OCI-LY1 (cell line): ENCODE measurements around the gene STK40.

Experiments used
- H2AFZ ChIP-seq: fragments of 200-600 bp; sonication (generic), shearing (Covaris generic); 2 replicates; pipeline ENCODE4 v1.6.0; 2014; ENCODE audit warnings: antibody characterized with exemption, mild to moderate bottlenecking, low read length
- H3F3A ChIP-seq: fragments of 200-600 bp; sonication (generic), shearing (Covaris generic); 2 replicates; pipeline ENCODE4 v1.6.0; 2014; ENCODE audit warnings: mild to moderate bottlenecking, antibody characterized with exemption, low read length, moderate library complexity; ENCODE audit not compliant: insufficient read depth
- H3K27ac ChIP-seq: fragments of 200-600 bp; sonication (generic); 2 replicates; pipeline ENCODE4 v1.5.1; 2014; ENCODE audit warnings: low read length, mixed run types, mild to moderate bottlenecking, low read depth; ENCODE audit not compliant: poor library complexity, severe bottlenecking
- H3K27me3 ChIP-seq: fragments of 200-600 bp; sonication (generic); 2 replicates; pipeline ENCODE4 v1.6.0; 2014; ENCODE audit warnings: antibody characterized with exemption, mild to moderate bottlenecking, low read length, moderate library complexity; ENCODE audit not compliant: insufficient read depth
- H3K36me3 ChIP-seq: fragments of 200-600 bp; sonication (generic); 2 replicates; pipeline ENCODE4 v1.6.1; 2014; ENCODE audit warnings: mild to moderate bottlenecking, antibody characterized with exemption, low read length, moderate library complexity, mixed read lengths; ENCODE audit not compliant: insufficient read depth
- H3K4me1 ChIP-seq: fragments of 200-600 bp; sonication (generic); 2 replicates; pipeline ENCODE4 v1.5.1; 2014; ENCODE audit warnings: mild to moderate bottlenecking, low read length, moderate library complexity; ENCODE audit not compliant: insufficient read depth, severe bottlenecking
- H3K4me2 ChIP-seq: fragments of 200-600 bp; sonication (generic), shearing (Covaris generic); 2 replicates; pipeline ENCODE4 v1.6.1; 2014; ENCODE audit warnings: low read length
- H3K4me3 ChIP-seq: fragments of 200-600 bp; sonication (generic); 2 replicates; pipeline ENCODE4 v1.5.1; 2014; ENCODE audit warnings: low read length, low read depth, mild to moderate bottlenecking, mixed read lengths; ENCODE audit not compliant: poor library complexity, severe bottlenecking
- H3K79me2 ChIP-seq: fragments of 200-600 bp; shearing (Covaris generic); 2 replicates; pipeline ENCODE4 v1.6.1; 2016; ENCODE audit warnings: mixed run types, low read length, mixed read lengths; ENCODE audit not compliant: insufficient read depth
- H3K9ac ChIP-seq: fragments of 200-600 bp; sonication (generic), shearing (Covaris generic); 2 replicates; pipeline ENCODE4 v1.6.1; 2014; ENCODE audit warnings: mild to moderate bottlenecking, low read length, mixed read lengths
- H3K9me2 ChIP-seq: fragments of 200-600 bp; sonication (generic), shearing (Covaris generic); 2 replicates; pipeline ENCODE4 v1.6.1; 2014; ENCODE audit warnings: low read depth, mild to moderate bottlenecking, low read length, mixed read lengths
- H3K9me3 ChIP-seq: fragments of 200-600 bp; shearing (Covaris generic); 2 replicates; pipeline ENCODE4 v1.6.1; 2014; ENCODE audit warnings: low read length, mixed read lengths
- H4K20me1 ChIP-seq: fragments of 200-600 bp; sonication (generic), shearing (Covaris generic); 2 replicates; pipeline ENCODE4 v1.6.0; 2016; ENCODE audit warnings: mild to moderate bottlenecking, low read length; ENCODE audit not compliant: insufficient read depth
- CTCF ChIP-seq: fragments of 200-600 bp; sonication (generic), shearing (Covaris generic); IDR thresholded peaks from 2 replicates; pipeline ENCODE4 v1.5.1; 2017; ENCODE audit warnings: mild to moderate bottlenecking, antibody characterized with exemption, low read length, moderate library complexity, mixed read lengths
- EZH2 ChIP-seq: fragments of 200-600 bp; sonication (generic), shearing (Covaris generic); IDR thresholded peaks from 2 replicates; pipeline ENCODE4 v1.8.0; 2017; ENCODE audit warnings: borderline replicate concordance, mixed run types, mild to moderate bottlenecking, antibody characterized with exemption, low read length, moderate library complexity, mixed read lengths

The STK40 gene

GRCh38 chr1:36327421-36328087 lies 58.2 kb downstream of the STK40 start:
- H3F3A ChIP-seq, result no peaks in the 10 kb centered on the region
- no peak overlapping the region for H3K27ac ChIP-seq
- no peak for TF ChIP-seq EZH2
- TF ChIP-seq CTCF, result no peak
- no peaks in the 10 kb centered on the region for H4K20me1 ChIP-seq
- H3K36me3 ChIP-seq, result peaks cover 8% of the 10 kb centered on the region; the same call in 1 of the 2 replicates
- no peak overlapping the region for H3K4me3 ChIP-seq
- no peaks in the 10 kb centered on the region for H3K9me3 ChIP-seq
- H3K9ac ChIP-seq, result no peak overlapping the region
- H3K27me3 ChIP-seq, result peaks cover 3% of the 10 kb centered on the region; the same call in 1 of the 2 replicates
- H3K4me2 ChIP-seq, result no peak overlapping the region
- no peak overlapping the region for H2AFZ ChIP-seq
- H3K9me2 ChIP-seq, result no peaks in the 10 kb centered on the region
- no peaks in the 10 kb centered on the region for H3K79me2 ChIP-seq
- peaks cover 26% of the 10 kb centered on the region for H3K4me1 ChIP-seq

- Histone ChIP-seq H3K9me3 (no peaks in the 10 kb centered on the region), H2AFZ (no peak overlapping the region), H3K4me3 (no peak overlapping the region), H3F3A (no peaks in the 10 kb centered on the region), H3K27me3 (peaks cover 3% of the 10 kb centered on the region; the same call in 1 of the 2 replicates), H3K4me1 (peaks cover 36% of the 10 kb centered on the region), H3K9ac (no peak overlapping the region), H3K4me2 (no peak overlapping the region), H4K20me1 (no peaks in the 10 kb centered on the region), H3K27ac (no peak overlapping the region), H3K36me3 (peaks cover 8% of the 10 kb centered on the region; the same call in 1 of the 2 replicates), H3K9me2 (no peaks in the 10 kb centered on the region), H3K79me2 (no peaks in the 10 kb centered on the region)
- TF ChIP-seq CTCF, result no peak
- TF ChIP-seq EZH2, result no peak
These were observed 59.2 kb downstream of the STK40 start for GRCh38 chr1:36326499-36326898.

- Histone ChIP-seq H2AFZ (no peak overlapping the region), H3K9ac (no peak overlapping the region), H4K20me1 (no peaks in the 10 kb centered on the region), H3K79me2 (no peaks in the 10 kb centered on the region), H3K36me3 (peaks cover 12% of the 10 kb centered on the region; the same call in 1 of the 2 replicates), H3K9me3 (no peaks in the 10 kb centered on the region), H3K4me1 (peaks cover 38% of the 10 kb centered on the region), H3K9me2 (no peaks in the 10 kb centered on the region), H3K4me2 (no peak overlapping the region), H3K4me3 (no peak overlapping the region), H3K27ac (no peak overlapping the region), H3F3A (no peaks in the 10 kb centered on the region), H3K27me3 (peaks cover 3% of the 10 kb centered on the region; the same call in 1 of the 2 replicates)
- TF ChIP-seq CTCF, result no peak
- no peak for TF ChIP-seq EZH2
These were observed 61.4 kb downstream of the STK40 start for GRCh38 chr1:36324353-36324703.
